Measurements from ENCODE around the gene ITPR1. TPM values are rescaled to one million over a fixed set of nuclear protein-coding genes. Genes with fewer than 3 reads are reported as not detected.

Gene ITPR1
- polyA plus RNA-seq, 1 experiment: 1.4 TPM

- Histone ChIP-seq H3K36me3 (ENCODE audit: control insufficient read depth, insufficient read depth, low read length) (no peaks in the 10 kb centered on the region), H3K27me3 (ENCODE audit: control insufficient read depth, insufficient read depth, low read length) (no peaks in the 10 kb centered on the region), H3K4me3 (ENCODE audit: low read depth, low read length) (no peak overlapping the region)
- no peak for DNase-seq (ENCODE audit: low read depth)
- POLR2A ChIA-PET: no interaction called here
- CTCF ChIA-PET: no interaction called here
- TF ChIP-seq CTCF (IDR thresholded peaks at IDR 0.05; ENCODE audit: insufficient read depth, low read depth, low read length): no peak
Measured at GRCh38 chr3:4708230-4708629, 215.1 kb downstream of the ITPR1 start.

GRCh38 chr3:4709341-4709740 lies 216.2 kb downstream of the ITPR1 start:
- no peak for DNase-seq (ENCODE audit: low read depth)
- Histone ChIP-seq H3K4me3 (ENCODE audit: low read depth, low read length) (no peak overlapping the region), H3K36me3 (ENCODE audit: control insufficient read depth, insufficient read depth, low read length) (no peaks in the 10 kb centered on the region), H3K27me3 (ENCODE audit: control insufficient read depth, insufficient read depth, low read length) (no peaks in the 10 kb centered on the region)
- ChIA-PET POLR2A (no interaction called here), CTCF (interaction anchor here (0.8 to 10.3 kb wide), 6 partner anchors 12 to 361 kb away, joined by 3 to 178 read pairs (median 50); partner anchors contain the start of gene BHLHE40)
- TF ChIP-seq CTCF (IDR thresholded peaks at IDR 0.05; ENCODE audit: insufficient read depth, low read depth, low read length): no peak

- ChIA-PET CTCF (interaction anchor here (0.8 to 10.3 kb wide), 6 partner anchors 36 to 360 kb away, joined by 3 to 178 read pairs (median 54); partner anchors contain the start of gene BHLHE40), POLR2A (no interaction called here)
- no peak for TF ChIP-seq CTCF (IDR thresholded peaks at IDR 0.05; ENCODE audit: insufficient read depth, low read depth, low read length)
- Histone ChIP-seq H3K27me3 (ENCODE audit: control insufficient read depth, insufficient read depth, low read length) (no peaks in the 10 kb centered on the region), H3K4me3 (ENCODE audit: low read depth, low read length) (no peak overlapping the region), H3K36me3 (ENCODE audit: control insufficient read depth, insufficient read depth, low read length) (no peaks in the 10 kb centered on the region)
- no peak for DNase-seq (ENCODE audit: low read depth)
Measured at GRCh38 chr3:4710191-4710590, 217.0 kb downstream of the ITPR1 start.

GRCh38 chr3:4711680-4711992 lies 218.5 kb downstream of the ITPR1 start:
- Histone ChIP-seq H3K27me3 (ENCODE audit: control insufficient read depth, insufficient read depth, low read length) (no peaks in the 10 kb centered on the region), H3K4me3 (ENCODE audit: low read depth, low read length) (no peak overlapping the region), H3K36me3 (ENCODE audit: control insufficient read depth, insufficient read depth, low read length) (no peaks in the 10 kb centered on the region)
- no peak for TF ChIP-seq CTCF (IDR thresholded peaks at IDR 0.05; ENCODE audit: insufficient read depth, low read depth, low read length)
- ChIA-PET CTCF (interaction anchor here (0.5 to 10.3 kb wide), 41 partner anchors 9 to 415 kb away, joined by 3 to 178 read pairs (median 4); partner anchors contain the start of gene BHLHE40), POLR2A (no interaction called here)
- no peak for DNase-seq (ENCODE audit: low read depth)

GRCh38 chr3:4712109-4712508 lies 219.0 kb downstream of the ITPR1 start:
- Histone ChIP-seq H3K36me3 (ENCODE audit: control insufficient read depth, insufficient read depth, low read length) (no peaks in the 10 kb centered on the region), H3K27me3 (ENCODE audit: control insufficient read depth, insufficient read depth, low read length) (no peaks in the 10 kb centered on the region), H3K4me3 (ENCODE audit: low read depth, low read length) (no peak overlapping the region)
- DNase-seq (ENCODE audit: low read depth): no peak
- POLR2A ChIA-PET: no interaction called here
- TF ChIP-seq CTCF (IDR thresholded peaks at IDR 0.05; ENCODE audit: insufficient read depth, low read depth, low read length): no peak
- CTCF ChIA-PET: interaction anchor here (0.5 to 10.3 kb wide), 38 partner anchors 9 to 414 kb away, joined by 3 to 178 read pairs (median 4); partner anchors contain the start of gene BHLHE40
